ENCODE data around the gene MVD.

Gene MVD

DNA sequence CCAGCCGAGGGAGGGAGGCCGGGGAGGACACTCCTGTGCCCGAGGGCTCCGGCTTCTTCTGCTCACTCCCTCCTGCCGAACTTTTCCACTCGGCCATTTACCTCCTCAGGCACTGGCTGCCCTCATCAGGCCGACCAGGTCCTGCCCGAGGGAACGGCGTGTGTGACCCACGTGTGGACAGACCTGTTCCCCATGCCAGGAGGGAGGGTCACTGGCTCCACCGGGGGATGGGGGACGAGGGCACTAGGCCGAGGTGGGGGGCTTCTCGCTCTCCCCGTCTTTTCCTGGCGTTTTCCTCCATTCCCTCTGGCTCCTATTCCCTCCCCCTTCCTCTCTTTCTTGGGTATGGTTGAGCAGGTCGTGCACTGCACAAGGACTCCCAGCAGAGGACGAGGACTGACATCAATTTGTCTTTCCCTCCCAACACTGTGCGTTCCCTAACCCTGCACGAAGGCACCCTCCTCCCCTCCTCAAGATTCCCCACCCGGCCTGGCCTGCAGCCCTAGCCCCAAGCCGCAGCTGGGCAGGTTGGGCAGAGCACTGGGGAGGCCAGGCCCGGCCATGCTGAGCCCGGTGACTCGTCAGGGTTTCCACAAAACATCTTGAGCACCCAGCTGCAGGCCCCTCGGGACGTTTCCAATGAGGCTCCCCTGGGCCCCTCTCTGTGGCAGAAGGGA, 27.8 kb downstream of the MVD start:
- H3K4me1 ChIP-seq (ENCODE audit: control insufficient read depth in 5 of 5, insufficient read depth in 5 of 5, low read length in 5 of 5): peaks cover 0 to 33% (median 19%) of the 10 kb centered on the region in 5 donors
- H3K9ac ChIP-seq (ENCODE audit: low read length in 5 of 5): no peak overlapping the region
- peak overlapping the region in 4 of 5 donors; percentile 27 to 60 (median 46) for H3K4me3 ChIP-seq (ENCODE audit: low read depth in 1 of 5, low read length in 5 of 5)
- H3K9me3 ChIP-seq (ENCODE audit: control insufficient read depth in 5 of 5, low read length in 5 of 5): no peaks in the 10 kb centered on the region
- H3K36me3 ChIP-seq (ENCODE audit: control insufficient read depth in 5 of 5, insufficient read depth in 5 of 5, low read length in 5 of 5): peaks cover 0 to 31% (median 24%) of the 10 kb centered on the region in 5 donors
- no peak overlapping the region for H3K27ac ChIP-seq (ENCODE audit: low read depth, low read length)
- peaks cover 31 to 45% (median 36%) of the 10 kb centered on the region in 5 donors for H3K27me3 ChIP-seq (ENCODE audit: control insufficient read depth in 5 of 5, insufficient read depth in 4 of 5, low read length in 5 of 5)

DNA sequence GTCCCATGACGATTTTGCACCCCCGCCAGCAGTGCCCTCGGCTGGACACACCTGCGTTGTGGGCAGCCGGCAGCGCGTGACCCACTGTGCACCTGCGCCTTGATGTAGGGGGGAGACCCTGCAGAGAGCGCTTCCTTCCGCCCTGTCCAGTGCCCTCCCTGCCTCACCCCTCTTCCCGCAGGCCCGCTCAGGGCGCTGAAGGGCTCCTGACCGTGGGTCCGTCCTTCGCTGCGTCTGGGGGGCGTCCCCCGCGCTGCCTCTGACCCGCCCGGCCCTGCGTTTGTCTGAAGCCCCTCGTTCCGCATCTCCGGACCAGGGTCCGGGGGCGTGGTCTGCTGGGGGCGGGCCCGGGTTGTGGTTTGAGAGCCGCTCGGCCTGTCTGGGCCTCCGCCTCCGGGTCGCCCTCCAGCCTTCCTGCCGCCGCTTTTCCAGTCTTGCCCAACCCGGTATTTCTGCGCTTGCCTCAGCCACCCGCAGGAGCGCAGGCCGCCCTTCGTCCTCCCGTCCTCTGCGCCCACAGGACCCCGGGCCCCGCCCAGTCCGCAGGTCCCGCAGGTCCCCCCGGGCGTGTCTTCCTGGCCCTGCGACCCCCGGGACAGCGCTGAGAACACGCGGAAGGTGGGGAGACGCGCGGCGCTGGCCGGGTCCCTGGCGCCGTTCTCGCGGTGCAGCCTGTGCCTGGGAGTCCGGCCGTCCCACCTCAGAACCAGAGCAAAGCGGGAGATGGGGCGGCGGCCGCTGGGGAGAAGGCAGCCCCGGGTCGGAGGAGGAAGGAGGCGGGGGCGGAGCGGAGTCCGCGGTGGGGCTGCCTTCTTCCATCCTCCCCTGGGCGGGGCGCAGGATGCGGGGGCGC, 28.5 kb downstream of the MVD start:
- H3K4me3 ChIP-seq (ENCODE audit: low read depth in 1 of 5, low read length in 5 of 5): peak overlapping the region in 4 of 5 donors; percentile 27 to 60 (median 46)
- H3K9ac ChIP-seq (ENCODE audit: low read length in 5 of 5): peak overlapping the region in 1 of 5 donors; percentile 41
- H3K27me3 ChIP-seq (ENCODE audit: control insufficient read depth in 5 of 5, insufficient read depth in 4 of 5, low read length in 5 of 5): peaks cover 24 to 38% (median 29%) of the 10 kb centered on the region in 5 donors
- no peak overlapping the region for H3K27ac ChIP-seq (ENCODE audit: low read depth, low read length)
- peaks cover 0 to 26% (median 13%) of the 10 kb centered on the region in 5 donors for H3K4me1 ChIP-seq (ENCODE audit: control insufficient read depth in 5 of 5, insufficient read depth in 5 of 5, low read length in 5 of 5)
- H3K9me3 ChIP-seq (ENCODE audit: control insufficient read depth in 5 of 5, low read length in 5 of 5): no peaks in the 10 kb centered on the region
- peaks cover 0 to 39% (median 32%) of the 10 kb centered on the region in 5 donors for H3K36me3 ChIP-seq (ENCODE audit: control insufficient read depth in 5 of 5, insufficient read depth in 5 of 5, low read length in 5 of 5)

DNA sequence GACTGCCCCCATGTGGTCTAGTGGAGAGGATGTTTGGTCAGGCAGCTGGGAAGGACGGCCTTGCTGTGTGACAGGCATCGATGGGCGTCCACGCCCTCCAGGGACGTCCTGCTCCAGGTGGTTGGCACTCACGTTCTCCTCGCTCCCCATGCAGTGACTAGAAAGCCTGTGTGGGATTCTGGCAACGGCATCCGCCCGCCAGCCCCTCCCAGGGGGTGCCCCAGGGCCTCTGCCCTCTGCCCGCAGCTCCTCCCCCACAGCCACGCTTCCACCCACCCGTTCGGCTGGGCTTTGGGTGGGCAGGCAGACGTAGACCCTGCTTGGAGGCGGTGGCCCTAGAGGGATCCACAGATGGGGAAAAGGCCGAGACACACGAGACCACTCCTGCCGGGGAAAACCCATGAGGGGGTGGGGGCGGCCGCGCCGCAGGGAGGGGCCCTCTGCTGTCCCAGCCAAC, 29.2 kb downstream of the MVD start:
- H3K36me3 ChIP-seq (ENCODE audit: control insufficient read depth in 5 of 5, insufficient read depth in 5 of 5, low read length in 5 of 5): peaks cover 0 to 41% (median 33%) of the 10 kb centered on the region in 5 donors
- H3K9me3 ChIP-seq (ENCODE audit: control insufficient read depth in 5 of 5, low read length in 5 of 5): no peaks in the 10 kb centered on the region
- H3K4me3 ChIP-seq (ENCODE audit: low read depth in 1 of 5, low read length in 5 of 5): peak overlapping the region in 3 of 5 donors; percentile 41 to 60 (median 52)
- H3K9ac ChIP-seq (ENCODE audit: low read length in 5 of 5): peak overlapping the region in 1 of 5 donors; percentile 41
- peaks cover 0 to 23% (median 12%) of the 10 kb centered on the region in 5 donors for H3K4me1 ChIP-seq (ENCODE audit: control insufficient read depth in 5 of 5, insufficient read depth in 5 of 5, low read length in 5 of 5)
- H3K27ac ChIP-seq (ENCODE audit: low read depth, low read length): no peak overlapping the region
- peaks cover 17 to 31% (median 23%) of the 10 kb centered on the region in 5 donors for H3K27me3 ChIP-seq (ENCODE audit: control insufficient read depth in 5 of 5, insufficient read depth in 4 of 5, low read length in 5 of 5)

DNA sequence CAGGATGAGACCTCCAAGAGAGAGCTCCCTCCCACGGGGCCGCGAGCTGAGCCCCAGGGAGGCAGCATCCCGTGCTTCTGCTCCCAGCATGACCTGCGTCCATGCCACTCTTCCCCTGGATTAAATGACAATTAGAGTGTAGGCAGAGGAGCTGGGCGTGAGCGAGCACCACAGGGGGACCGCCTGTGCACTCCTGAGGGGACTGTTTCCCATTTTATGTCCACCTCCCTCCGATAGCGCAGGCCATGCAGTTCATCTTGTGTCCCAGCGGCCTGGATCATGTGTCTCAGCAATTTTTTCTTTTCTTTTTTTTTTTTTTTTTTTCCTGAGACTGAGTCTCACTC, 30.3 kb downstream of the MVD start:
- Histone ChIP-seq H3K4me1 (ENCODE audit: control insufficient read depth in 5 of 5, insufficient read depth in 5 of 5, low read length in 5 of 5) (peaks cover 0 to 28% (median 12%) of the 10 kb centered on the region in 5 donors), H3K9me3 (ENCODE audit: control insufficient read depth in 5 of 5, low read length in 5 of 5) (no peaks in the 10 kb centered on the region), H3K36me3 (ENCODE audit: control insufficient read depth in 5 of 5, insufficient read depth in 5 of 5, low read length in 5 of 5) (peaks cover 0 to 52% (median 44%) of the 10 kb centered on the region in 5 donors), H3K27ac (ENCODE audit: low read depth, low read length) (no peak overlapping the region), H3K27me3 (ENCODE audit: control insufficient read depth in 5 of 5, insufficient read depth in 4 of 5, low read length in 5 of 5) (peaks cover 7 to 25% (median 13%) of the 10 kb centered on the region in 5 donors), H3K9ac (ENCODE audit: low read length in 5 of 5) (no peak overlapping the region), H3K4me3 (ENCODE audit: low read depth in 1 of 5, low read length in 5 of 5) (no peak overlapping the region)

DNA sequence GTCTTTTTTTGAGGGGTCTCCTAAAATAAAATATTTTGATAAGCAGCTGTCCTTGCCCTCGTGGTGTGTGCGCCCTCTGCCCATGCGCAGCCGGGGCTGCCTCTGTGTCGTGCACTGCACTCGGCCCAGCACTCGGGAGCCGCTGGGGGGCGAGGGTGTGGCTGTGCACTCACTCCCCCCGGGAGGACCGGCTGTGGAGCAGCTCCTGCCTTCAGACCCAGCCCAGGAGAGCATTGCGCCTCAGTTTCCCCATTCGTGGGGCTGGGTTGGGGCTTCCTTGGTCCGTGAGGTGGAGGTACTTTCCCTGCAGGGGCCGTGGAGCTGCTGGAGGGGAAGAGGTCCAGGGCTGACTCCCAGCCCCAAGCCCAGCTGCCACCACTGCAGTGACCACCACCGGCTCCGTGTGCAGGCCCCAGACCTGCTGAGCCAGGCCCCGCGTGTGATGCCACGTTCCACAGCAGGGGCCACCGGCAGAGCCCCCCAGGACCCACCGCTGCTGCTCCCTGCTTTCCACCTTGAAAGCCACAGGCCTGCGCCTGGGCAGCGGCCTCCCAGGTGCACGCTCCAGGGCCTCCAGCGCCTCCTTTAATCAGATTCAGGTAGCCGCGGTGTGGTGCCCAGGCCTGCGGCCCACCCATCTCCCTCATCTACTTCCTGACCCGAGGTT, 30.8 kb downstream of the MVD start:
- H3K27me3 ChIP-seq (ENCODE audit: control insufficient read depth in 5 of 5, insufficient read depth in 4 of 5, low read length in 5 of 5): peaks cover 7 to 23% (median 12%) of the 10 kb centered on the region in 5 donors
- peaks cover 0 to 56% (median 49%) of the 10 kb centered on the region in 5 donors for H3K36me3 ChIP-seq (ENCODE audit: control insufficient read depth in 5 of 5, insufficient read depth in 5 of 5, low read length in 5 of 5)
- no peak overlapping the region for H3K9ac ChIP-seq (ENCODE audit: low read length in 5 of 5)
- H3K4me3 ChIP-seq (ENCODE audit: low read depth in 1 of 5, low read length in 5 of 5): no peak overlapping the region
- no peak overlapping the region for H3K27ac ChIP-seq (ENCODE audit: low read depth, low read length)
- H3K9me3 ChIP-seq (ENCODE audit: control insufficient read depth in 5 of 5, low read length in 5 of 5): no peaks in the 10 kb centered on the region
- peaks cover 0 to 28% (median 12%) of the 10 kb centered on the region in 5 donors for H3K4me1 ChIP-seq (ENCODE audit: control insufficient read depth in 5 of 5, insufficient read depth in 5 of 5, low read length in 5 of 5)

DNA sequence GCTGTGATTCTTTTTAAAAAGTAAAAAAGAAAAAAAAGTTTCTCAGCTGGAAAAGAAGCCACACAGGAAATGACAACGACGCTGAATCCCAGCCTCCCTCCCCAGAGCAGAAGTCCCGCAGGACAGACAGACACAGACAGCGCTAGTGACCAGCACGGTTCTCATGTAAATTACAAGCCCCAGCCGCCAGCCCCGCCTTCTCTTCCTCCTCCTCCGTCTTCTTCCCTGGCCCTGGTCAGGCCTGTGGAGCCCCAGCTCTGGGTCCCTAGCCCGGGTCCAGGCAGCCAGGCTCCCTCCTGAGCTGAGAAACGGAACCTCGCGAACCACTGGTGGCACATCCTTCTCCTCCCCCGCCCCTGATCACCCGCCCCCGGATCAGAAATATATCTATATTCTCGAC, 31.5 kb downstream of the MVD start:
- peaks cover 0 to 62% (median 52%) of the 10 kb centered on the region in 5 donors for H3K36me3 ChIP-seq (ENCODE audit: control insufficient read depth in 5 of 5, insufficient read depth in 5 of 5, low read length in 5 of 5)
- no peaks in the 10 kb centered on the region for H3K9me3 ChIP-seq (ENCODE audit: control insufficient read depth in 5 of 5, low read length in 5 of 5)
- H3K27ac ChIP-seq (ENCODE audit: low read depth, low read length): no peak overlapping the region
- peaks cover 7 to 22% (median 11%) of the 10 kb centered on the region in 5 donors for H3K27me3 ChIP-seq (ENCODE audit: control insufficient read depth in 5 of 5, insufficient read depth in 4 of 5, low read length in 5 of 5)
- H3K9ac ChIP-seq (ENCODE audit: low read length in 5 of 5): no peak overlapping the region
- H3K4me3 ChIP-seq (ENCODE audit: low read depth in 1 of 5, low read length in 5 of 5): no peak overlapping the region
- peaks cover 0 to 28% (median 12%) of the 10 kb centered on the region in 5 donors for H3K4me1 ChIP-seq (ENCODE audit: control insufficient read depth in 5 of 5, insufficient read depth in 5 of 5, low read length in 5 of 5)

DNA sequence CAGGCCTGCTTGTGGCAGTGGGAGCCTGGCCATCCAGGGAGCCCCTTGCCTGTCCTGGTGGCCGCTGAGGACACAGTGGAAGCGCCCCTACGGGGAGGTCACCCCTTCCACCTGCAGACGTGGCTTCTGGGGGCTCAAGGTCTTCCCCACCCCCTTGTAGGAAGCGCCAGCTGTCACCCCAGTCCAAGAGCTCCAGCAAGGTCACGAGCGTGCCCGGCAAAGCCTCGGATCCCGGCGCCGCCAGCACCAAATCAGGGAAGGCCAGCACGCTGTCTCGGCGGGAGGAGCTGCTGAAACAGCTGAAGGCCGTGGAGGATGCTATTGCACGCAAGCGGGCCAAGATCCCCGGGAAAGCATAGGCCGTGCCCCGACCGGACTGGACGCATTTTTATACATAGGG, 31.9 kb downstream of the MVD start:
- H3K27ac ChIP-seq (ENCODE audit: low read depth, low read length): no peak overlapping the region

DNA sequence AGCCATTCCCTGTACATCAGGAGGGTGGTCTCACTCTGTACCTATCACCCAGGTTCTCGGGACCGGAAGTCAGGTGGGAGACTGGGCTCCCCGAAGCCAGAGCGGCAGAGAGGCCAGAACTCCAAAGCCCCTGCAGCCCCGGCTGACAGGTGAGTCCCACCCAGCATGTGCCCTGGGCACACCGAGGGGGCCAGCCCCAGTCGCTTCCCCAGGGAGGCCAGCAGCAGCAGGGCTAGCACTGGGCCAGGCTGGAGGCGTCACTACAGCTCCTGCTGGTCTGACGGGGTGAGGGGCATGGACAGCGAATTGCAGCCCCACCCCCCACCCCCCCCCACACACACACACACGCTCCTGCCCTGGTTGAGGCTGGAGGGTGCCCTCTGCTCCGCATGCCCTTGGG, 32.5 kb downstream of the MVD start:
- Histone ChIP-seq H3K27ac (ENCODE audit: low read depth, low read length) (no peak overlapping the region), H3K9me3 (ENCODE audit: control insufficient read depth in 5 of 5, low read length in 5 of 5) (no peaks in the 10 kb centered on the region), H3K4me3 (ENCODE audit: low read depth in 1 of 5, low read length in 5 of 5) (no peak overlapping the region), H3K4me1 (ENCODE audit: control insufficient read depth in 5 of 5, insufficient read depth in 5 of 5, low read length in 5 of 5) (peaks cover 0 to 28% (median 12%) of the 10 kb centered on the region in 5 donors), H3K36me3 (ENCODE audit: control insufficient read depth in 5 of 5, insufficient read depth in 5 of 5, low read length in 5 of 5) (peaks cover 0 to 70% (median 54%) of the 10 kb centered on the region in 5 donors), H3K9ac (ENCODE audit: low read length in 5 of 5) (no peak overlapping the region), H3K27me3 (ENCODE audit: control insufficient read depth in 5 of 5, insufficient read depth in 4 of 5, low read length in 5 of 5) (peaks cover 4 to 12% (median 6%) of the 10 kb centered on the region in 5 donors)

More for the DNA sequence above, 31.9 kb downstream of the MVD start:
- H3K4me1 ChIP-seq (ENCODE audit: control insufficient read depth in 5 of 5, insufficient read depth in 5 of 5, low read length in 5 of 5): peaks cover 0 to 28% (median 12%) of the 10 kb centered on the region in 5 donors
- no peak overlapping the region for H3K4me3 ChIP-seq (ENCODE audit: low read depth in 1 of 5, low read length in 5 of 5)
- peaks cover 0 to 66% (median 52%) of the 10 kb centered on the region in 5 donors for H3K36me3 ChIP-seq (ENCODE audit: control insufficient read depth in 5 of 5, insufficient read depth in 5 of 5, low read length in 5 of 5)
- H3K9ac ChIP-seq (ENCODE audit: low read length in 5 of 5): no peak overlapping the region
- H3K9me3 ChIP-seq (ENCODE audit: control insufficient read depth in 5 of 5, low read length in 5 of 5): no peaks in the 10 kb centered on the region
- H3K27me3 ChIP-seq (ENCODE audit: control insufficient read depth in 5 of 5, insufficient read depth in 4 of 5, low read length in 5 of 5): peaks cover 7 to 17% (median 10%) of the 10 kb centered on the region in 5 donors

DNA sequence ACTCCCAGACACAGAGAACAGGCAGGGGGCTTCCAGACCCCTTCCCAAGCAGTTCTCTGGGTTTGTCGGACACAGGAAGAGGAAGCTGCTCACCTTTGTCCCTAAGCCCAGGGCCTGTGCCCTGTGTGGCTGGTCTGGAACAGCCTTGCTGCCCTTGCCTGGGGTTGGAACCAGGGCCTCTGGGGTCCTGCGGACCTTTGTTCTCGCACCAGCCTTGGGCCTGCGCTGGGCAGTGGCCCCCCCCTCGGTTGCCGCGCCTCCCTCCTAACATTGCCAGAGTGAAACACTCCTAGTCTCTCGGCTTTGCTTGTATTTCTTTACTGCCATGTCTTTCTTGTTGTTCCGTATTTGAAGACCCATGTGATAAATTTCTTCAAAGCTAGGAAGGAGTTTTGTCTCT, 33.1 kb downstream of the MVD start:
- H3K36me3 ChIP-seq (ENCODE audit: control insufficient read depth in 5 of 5, insufficient read depth in 5 of 5, low read length in 5 of 5): peaks cover 0 to 76% (median 60%) of the 10 kb centered on the region in 5 donors
- no peak overlapping the region for H3K4me3 ChIP-seq (ENCODE audit: low read depth in 1 of 5, low read length in 5 of 5)
- H3K27ac ChIP-seq (ENCODE audit: low read depth, low read length): no peak overlapping the region
- H3K9ac ChIP-seq (ENCODE audit: low read length in 5 of 5): no peak overlapping the region
- peaks cover 0 to 22% (median 9%) of the 10 kb centered on the region in 5 donors for H3K4me1 ChIP-seq (ENCODE audit: control insufficient read depth in 5 of 5, insufficient read depth in 5 of 5, low read length in 5 of 5)
- H3K27me3 ChIP-seq (ENCODE audit: control insufficient read depth in 5 of 5, insufficient read depth in 4 of 5, low read length in 5 of 5): peaks cover 0 to 8% (median under 1%) of the 10 kb centered on the region in 5 donors
- H3K9me3 ChIP-seq (ENCODE audit: control insufficient read depth in 5 of 5, low read length in 5 of 5): no peaks in the 10 kb centered on the region
